ENCODE data around the gene CYB561. TPM values are rescaled to one million over a fixed set of nuclear protein-coding genes. Genes with fewer than 3 reads are reported as not detected.
A peak's percentile ranks its signal among the peaks of the same experiment; 100 is the strongest.

CYB561 gene, protein sequence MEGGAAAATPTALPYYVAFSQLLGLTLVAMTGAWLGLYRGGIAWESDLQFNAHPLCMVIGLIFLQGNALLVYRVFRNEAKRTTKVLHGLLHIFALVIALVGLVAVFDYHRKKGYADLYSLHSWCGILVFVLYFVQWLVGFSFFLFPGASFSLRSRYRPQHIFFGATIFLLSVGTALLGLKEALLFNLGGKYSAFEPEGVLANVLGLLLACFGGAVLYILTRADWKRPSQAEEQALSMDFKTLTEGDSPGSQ
- 5.1 TPM for total RNA-seq

DNA sequence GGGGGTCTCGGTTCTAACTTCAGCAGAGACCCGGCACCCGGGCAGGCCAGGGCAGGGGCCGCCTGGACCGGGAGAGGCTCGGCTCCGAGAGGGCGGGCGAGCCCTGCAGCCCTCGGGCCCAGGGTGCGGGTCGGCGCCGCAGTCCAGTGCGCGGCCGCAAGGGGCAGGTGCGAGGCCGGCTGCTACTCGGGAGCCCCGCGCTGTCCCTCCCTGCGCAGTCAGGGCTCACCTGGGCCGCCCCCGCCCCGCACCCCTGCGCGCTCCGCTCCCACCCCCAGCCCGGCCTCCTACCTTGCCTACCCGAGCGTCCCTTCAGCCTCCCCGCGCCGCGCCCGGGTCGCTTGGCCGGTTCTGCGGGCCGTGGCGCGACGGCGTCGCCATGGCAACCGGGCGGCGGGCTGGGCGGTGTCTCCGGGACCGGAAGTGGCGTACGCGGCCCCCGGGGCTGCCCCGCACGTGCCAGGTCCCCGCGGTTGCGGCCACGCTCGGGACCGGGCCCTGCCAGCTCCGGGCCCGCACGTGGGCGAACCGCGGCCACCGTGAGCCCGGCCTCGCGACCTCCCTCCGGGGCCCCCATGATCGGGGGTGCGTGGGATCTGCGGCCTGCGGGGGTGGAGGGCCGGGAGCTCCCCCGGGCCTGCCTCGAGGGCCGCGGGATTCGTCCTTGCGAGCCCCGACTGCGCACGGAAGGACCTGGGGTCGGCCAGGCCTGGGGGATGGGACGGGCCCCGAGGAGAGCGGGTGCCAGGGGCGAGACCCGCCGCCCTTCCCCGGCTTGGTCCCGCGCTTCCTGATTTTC lies at the start of gene CYB561:
Gene CYB561 (minus strand): TSS at position 353 of the 799 bp plus-strand sequence. CDS start 8,759 bp downstream, outside the sequence.
- Histone ChIP-seq H3K4me3 (ENCODE audit: low read length) (peak within 1 kb of the TSS; percentile 43), H3K4me1 (ENCODE audit: insufficient read depth, low read length) (peaks cover 33% of the 10 kb centered on the region), H3K27me3 (ENCODE audit: insufficient read depth, low read length) (no peaks in the 10 kb centered on the region), H3K9me3 (ENCODE audit: low read depth, low read length) (no peaks in the 10 kb centered on the region)

DNA sequence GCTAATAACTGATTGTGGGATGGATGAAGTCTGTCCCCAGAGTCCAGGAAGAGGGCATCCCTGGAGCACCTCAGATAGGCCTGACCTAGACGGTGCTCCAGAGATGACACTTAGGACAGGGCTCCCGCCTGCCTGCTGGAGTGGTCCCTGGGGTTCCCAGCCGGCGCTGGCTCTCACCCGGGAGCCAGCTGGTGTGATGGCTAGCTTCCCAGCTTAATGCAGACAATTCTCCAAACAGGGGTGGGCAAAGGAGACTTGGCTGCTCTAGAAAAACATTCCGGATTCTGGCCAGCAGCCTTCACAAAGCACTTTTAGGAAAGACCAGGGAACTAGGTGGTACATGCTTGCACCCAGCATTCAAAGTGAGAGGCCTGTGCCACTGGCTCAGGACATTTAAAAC lies 49.4 kb upstream of the CYB561 start:
- H3K27me3 ChIP-seq (ENCODE audit: insufficient read depth, low read length) = no peaks in the 10 kb centered on the region
- H3K9me3 ChIP-seq (ENCODE audit: low read depth, low read length) = no peaks in the 10 kb centered on the region
- no peak overlapping the region for H3K4me3 ChIP-seq (ENCODE audit: low read length)
- H3K4me1 ChIP-seq (ENCODE audit: insufficient read depth, low read length) = no peaks in the 10 kb centered on the region

- Histone ChIP-seq H3K27me3 (ENCODE audit: insufficient read depth, low read length) (no peaks in the 10 kb centered on the region), H3K4me1 (ENCODE audit: insufficient read depth, low read length) (no peaks in the 10 kb centered on the region), H3K4me3 (ENCODE audit: low read length) (no peak overlapping the region), H3K9me3 (ENCODE audit: low read depth, low read length) (no peaks in the 10 kb centered on the region)
Measured at GRCh38 chr17:63494300-63494928, 48.3 kb upstream of the CYB561 start.

GRCh38 chr17:63493411-63493810 lies 47.3 kb upstream of the CYB561 start:
- Histone ChIP-seq H3K27me3 (ENCODE audit: insufficient read depth, low read length) (no peaks in the 10 kb centered on the region), H3K4me1 (ENCODE audit: insufficient read depth, low read length) (no peaks in the 10 kb centered on the region), H3K9me3 (ENCODE audit: low read depth, low read length) (no peaks in the 10 kb centered on the region), H3K4me3 (ENCODE audit: low read length) (no peak overlapping the region)

DNA sequence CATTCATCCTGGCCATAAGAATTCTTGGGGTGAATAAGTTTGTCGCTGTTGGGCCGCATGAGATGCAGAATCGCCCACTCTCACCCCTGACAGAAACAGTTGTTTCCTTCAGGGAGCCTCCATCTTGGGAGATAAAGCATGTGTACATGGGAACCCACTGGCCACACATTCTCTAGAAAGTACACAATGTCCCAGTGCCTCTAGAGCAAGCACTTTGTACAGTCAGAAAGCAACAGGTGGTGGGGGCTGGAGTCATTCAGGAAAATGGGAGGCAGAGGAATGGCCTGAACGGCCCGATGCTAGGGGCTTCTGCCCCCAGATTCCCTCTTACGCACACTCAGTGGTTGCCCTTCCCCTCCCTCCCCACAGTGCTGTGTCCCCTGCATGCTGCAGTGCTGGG lies 46.8 kb upstream of the CYB561 start:
- H3K4me1 ChIP-seq (ENCODE audit: insufficient read depth, low read length) = no peaks in the 10 kb centered on the region
- no peak overlapping the region for H3K4me3 ChIP-seq (ENCODE audit: low read length)
- H3K27me3 ChIP-seq (ENCODE audit: insufficient read depth, low read length) = no peaks in the 10 kb centered on the region
- H3K9me3 ChIP-seq (ENCODE audit: low read depth, low read length) = no peaks in the 10 kb centered on the region

DNA sequence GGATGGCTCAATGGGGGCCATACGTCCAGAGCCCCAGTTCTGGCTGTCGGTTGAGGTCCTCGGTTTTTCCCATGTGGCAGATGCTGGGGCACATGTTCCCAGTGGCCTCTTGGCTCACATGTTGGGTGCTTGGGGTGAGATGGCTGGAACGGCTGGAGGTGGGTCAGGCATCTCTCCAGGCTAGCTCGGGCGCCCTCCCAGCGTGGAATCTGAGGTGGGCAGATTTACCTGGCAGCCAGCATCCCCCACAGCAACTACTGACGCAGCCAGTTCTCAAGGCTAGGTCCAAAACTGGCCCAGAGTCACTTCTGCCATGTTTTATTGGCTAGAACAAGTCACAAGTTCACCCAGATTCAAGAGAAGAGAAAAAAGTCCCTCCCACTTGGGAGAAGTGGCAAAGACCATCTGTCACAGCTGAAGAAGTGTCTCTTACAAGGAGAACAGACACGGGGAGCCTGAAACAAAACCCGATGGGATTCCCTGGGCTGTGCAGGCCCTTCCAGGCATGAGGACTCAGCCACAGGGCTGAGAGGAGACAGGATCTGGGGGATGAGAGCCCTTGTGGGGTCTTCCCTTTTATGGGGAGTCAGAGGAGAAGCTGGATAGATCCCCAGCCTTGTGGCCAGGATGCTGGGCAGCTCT lies 46.0 kb upstream of the CYB561 start:
- Histone ChIP-seq H3K27me3 (ENCODE audit: insufficient read depth, low read length) (no peaks in the 10 kb centered on the region), H3K4me3 (ENCODE audit: low read length) (no peak overlapping the region)

GRCh38 chr17:63491413-63491812 lies 45.3 kb upstream of the CYB561 start:
- no peaks in the 10 kb centered on the region for H3K27me3 ChIP-seq (ENCODE audit: insufficient read depth, low read length)
- H3K9me3 ChIP-seq (ENCODE audit: low read depth, low read length) = no peaks in the 10 kb centered on the region
- no peaks in the 10 kb centered on the region for H3K4me1 ChIP-seq (ENCODE audit: insufficient read depth, low read length)
- H3K4me3 ChIP-seq (ENCODE audit: low read length) = no peak overlapping the region

More for the DNA sequence above, 46.0 kb upstream of the CYB561 start:
- no peaks in the 10 kb centered on the region for H3K9me3 ChIP-seq (ENCODE audit: low read depth, low read length)
- H3K4me1 ChIP-seq (ENCODE audit: insufficient read depth, low read length) = no peaks in the 10 kb centered on the region

GRCh38 chr17:63490858-63491400 lies 44.8 kb upstream of the CYB561 start:
- H3K9me3 ChIP-seq (ENCODE audit: low read depth, low read length) = no peaks in the 10 kb centered on the region

GRCh38 chr17:63490329-63490728 lies 44.2 kb upstream of the CYB561 start:
- Histone ChIP-seq H3K4me3 (ENCODE audit: low read length) (no peak overlapping the region), H3K4me1 (ENCODE audit: insufficient read depth, low read length) (no peaks in the 10 kb centered on the region), H3K27me3 (ENCODE audit: insufficient read depth, low read length) (no peaks in the 10 kb centered on the region), H3K9me3 (ENCODE audit: low read depth, low read length) (no peaks in the 10 kb centered on the region)

More at GRCh38 chr17:63490858-63491400, 44.8 kb upstream of the CYB561 start:
- Histone ChIP-seq H3K4me3 (ENCODE audit: low read length) (no peak overlapping the region), H3K4me1 (ENCODE audit: insufficient read depth, low read length) (no peaks in the 10 kb centered on the region), H3K27me3 (ENCODE audit: insufficient read depth, low read length) (no peaks in the 10 kb centered on the region)

DNA sequence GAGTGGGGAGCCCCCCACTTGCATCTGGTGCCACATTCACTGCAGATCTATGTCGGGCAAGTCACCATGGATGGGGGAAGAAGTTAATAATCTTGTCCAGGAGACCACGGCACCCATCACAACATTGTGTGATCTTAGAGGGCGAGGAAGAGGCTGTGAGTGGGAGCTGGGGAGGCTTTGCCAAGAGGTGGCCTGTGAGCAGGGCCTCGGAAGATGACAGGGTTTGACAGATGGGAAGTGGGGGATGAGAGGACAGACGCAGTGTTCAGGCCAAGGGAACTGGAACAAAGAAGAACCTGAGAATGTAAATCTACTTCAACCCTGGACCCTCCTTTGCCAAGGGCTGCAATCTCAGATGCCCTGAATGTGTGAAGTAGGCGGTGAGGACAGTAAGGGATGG lies 43.2 kb upstream of the CYB561 start:
- Histone ChIP-seq H3K4me1 (ENCODE audit: insufficient read depth, low read length) (no peaks in the 10 kb centered on the region), H3K9me3 (ENCODE audit: low read depth, low read length) (no peaks in the 10 kb centered on the region)

DNA sequence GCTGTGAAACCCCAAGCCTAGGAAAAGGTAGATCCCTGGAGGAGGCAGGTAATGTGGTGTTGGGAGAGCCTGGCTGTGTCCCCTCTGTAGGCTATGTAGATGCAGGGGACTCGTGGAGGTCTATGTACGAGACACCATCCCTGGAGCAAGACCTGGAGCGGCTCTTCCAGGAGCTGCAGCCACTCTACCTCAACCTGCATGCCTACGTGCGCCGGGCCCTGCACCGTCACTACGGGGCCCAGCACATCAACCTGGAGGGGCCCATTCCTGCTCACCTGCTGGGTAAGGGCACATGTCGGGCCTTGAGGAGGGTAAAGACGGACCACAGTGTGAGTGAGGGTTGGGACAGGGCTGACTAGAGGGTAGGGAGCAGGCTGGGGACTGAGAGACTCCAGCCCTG lies 42.7 kb upstream of the CYB561 start:
- Histone ChIP-seq H3K9me3 (ENCODE audit: low read depth, low read length) (no peaks in the 10 kb centered on the region), H3K4me1 (ENCODE audit: insufficient read depth, low read length) (no peaks in the 10 kb centered on the region), H3K4me3 (ENCODE audit: low read length) (no peak overlapping the region), H3K27me3 (ENCODE audit: insufficient read depth, low read length) (no peaks in the 10 kb centered on the region)

More for the DNA sequence above, 43.2 kb upstream of the CYB561 start:
- H3K27me3 ChIP-seq (ENCODE audit: insufficient read depth, low read length) = no peaks in the 10 kb centered on the region
- no peak overlapping the region for H3K4me3 ChIP-seq (ENCODE audit: low read length)

- Histone ChIP-seq H3K4me1 (ENCODE audit: insufficient read depth, low read length) (no peaks in the 10 kb centered on the region), H3K27me3 (ENCODE audit: insufficient read depth, low read length) (no peaks in the 10 kb centered on the region), H3K4me3 (ENCODE audit: low read length) (no peak overlapping the region), H3K9me3 (ENCODE audit: low read depth, low read length) (no peaks in the 10 kb centered on the region)
Measured at GRCh38 chr17:63487014-63487339, 40.9 kb upstream of the CYB561 start.

- Histone ChIP-seq H3K27me3 (ENCODE audit: insufficient read depth, low read length) (no peaks in the 10 kb centered on the region), H3K9me3 (ENCODE audit: low read depth, low read length) (no peaks in the 10 kb centered on the region), H3K4me1 (ENCODE audit: insufficient read depth, low read length) (no peaks in the 10 kb centered on the region), H3K4me3 (ENCODE audit: low read length) (no peak overlapping the region)
Measured at GRCh38 chr17:63486317-63487013, 40.4 kb upstream of the CYB561 start.

Data from mononuclear cell (primary cell).